AG04450 (cell line): ENCODE results near the gene YPEL2. TPM values are rescaled to one million over a fixed set of nuclear protein-coding genes. Genes with fewer than 3 reads are reported as not detected.

Experiments
- CTCF ChIA-PET: fragments of 300-600, 350-600 bp; formaldehyde crosslinking; extraction: SDS; loops from one replicate; lab custom pipeline; 2022; ENCODE audit warnings: antibody characterized with exemption, inconsistent platforms; lab: Charles Lee
- POLR2A ChIA-PET: fragments of 350-600 bp; formaldehyde crosslinking; extraction: SDS; loops from one replicate; lab custom pipeline; 2021; ENCODE audit warnings: antibody characterized with exemption, inconsistent platforms; lab: Yijun Ruan, JAX
- DNase-seq: peaks from one replicate; pipeline ENCODE4 v3.0.0-alpha.2; 2011; ENCODE audit warnings: low read depth, low spot score
- H3K27ac ChIP-seq: one replicate; pipeline ENCODE4 v1.5.1; 2012; ENCODE audit warnings: low read depth, low read length, control low read depth
- H3K27me3 ChIP-seq: one replicate; pipeline ENCODE4 v1.6.0; 2012; ENCODE audit warnings: low read length; ENCODE audit not compliant: control insufficient read depth, insufficient read depth
- H3K4me3 ChIP-seq: 2 replicates; pipeline ENCODE4 v1.5.1; 2011; ENCODE audit warnings: mild to moderate bottlenecking, low read depth, low read length, control low read depth
- H3K9me3 ChIP-seq: 2 replicates; pipeline ENCODE4 v1.5.1; 2012; ENCODE audit warnings: low read length; ENCODE audit not compliant: control insufficient read depth, insufficient read depth
- polyA plus RNA-seq: library from polyadenylated mRNA; depleted of rRNA; stranded (reverse); fragments of >200 nt; gene quantifications from 2 replicates; pipeline ENCODE4 v1.2.3, GENCODE V29; 2011
- TF ChIP-seq, protein P1 (sequence below): IDR thresholded peaks from 2 replicates; pipeline ENCODE4 v1.5.1; 2011; ENCODE audit warnings: low read depth, low read length, control low read depth, inconsistent platforms

Gene YPEL2
- polyA plus RNA-seq, 1 experiment, result 7.7 TPM

DNA sequence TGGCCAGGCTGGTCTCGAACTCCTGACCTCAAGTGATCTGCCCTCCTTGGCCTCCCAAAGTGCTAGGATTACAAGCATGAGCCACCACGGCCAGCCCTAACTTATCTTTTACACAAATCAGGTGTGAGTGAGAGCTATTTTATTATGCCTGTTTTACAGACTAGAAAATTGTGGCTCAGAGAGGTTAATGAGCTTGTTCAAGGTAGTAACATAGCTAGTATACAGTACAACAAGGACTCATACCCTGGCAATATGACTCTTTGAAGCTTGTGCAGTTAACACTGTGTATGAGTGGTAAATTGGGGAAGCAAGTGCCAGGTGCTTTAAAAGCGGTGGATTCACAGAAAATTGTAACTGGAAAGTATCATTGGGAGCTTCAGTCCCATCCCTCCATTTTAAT is 49.0 kb downstream of the YPEL2 start:
- TF ChIP-seq, protein P1, sequence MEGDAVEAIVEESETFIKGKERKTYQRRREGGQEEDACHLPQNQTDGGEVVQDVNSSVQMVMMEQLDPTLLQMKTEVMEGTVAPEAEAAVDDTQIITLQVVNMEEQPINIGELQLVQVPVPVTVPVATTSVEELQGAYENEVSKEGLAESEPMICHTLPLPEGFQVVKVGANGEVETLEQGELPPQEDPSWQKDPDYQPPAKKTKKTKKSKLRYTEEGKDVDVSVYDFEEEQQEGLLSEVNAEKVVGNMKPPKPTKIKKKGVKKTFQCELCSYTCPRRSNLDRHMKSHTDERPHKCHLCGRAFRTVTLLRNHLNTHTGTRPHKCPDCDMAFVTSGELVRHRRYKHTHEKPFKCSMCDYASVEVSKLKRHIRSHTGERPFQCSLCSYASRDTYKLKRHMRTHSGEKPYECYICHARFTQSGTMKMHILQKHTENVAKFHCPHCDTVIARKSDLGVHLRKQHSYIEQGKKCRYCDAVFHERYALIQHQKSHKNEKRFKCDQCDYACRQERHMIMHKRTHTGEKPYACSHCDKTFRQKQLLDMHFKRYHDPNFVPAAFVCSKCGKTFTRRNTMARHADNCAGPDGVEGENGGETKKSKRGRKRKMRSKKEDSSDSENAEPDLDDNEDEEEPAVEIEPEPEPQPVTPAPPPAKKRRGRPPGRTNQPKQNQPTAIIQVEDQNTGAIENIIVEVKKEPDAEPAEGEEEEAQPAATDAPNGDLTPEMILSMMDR, result no peak
- H3K4me3 ChIP-seq, result no peak overlapping the region
- no peak for DNase-seq
- ChIA-PET CTCF (interaction anchor here (1.3 kb wide), 1 partner anchor 51 kb away, joined by 5 read pairs; no protein-coding TSS in a partner anchor), POLR2A (no interaction called here)
- H3K27ac ChIP-seq, result no peak overlapping the region
- no peaks in the 10 kb centered on the region for H3K27me3 ChIP-seq
- H3K9me3 ChIP-seq, result no peaks in the 10 kb centered on the region

DNA sequence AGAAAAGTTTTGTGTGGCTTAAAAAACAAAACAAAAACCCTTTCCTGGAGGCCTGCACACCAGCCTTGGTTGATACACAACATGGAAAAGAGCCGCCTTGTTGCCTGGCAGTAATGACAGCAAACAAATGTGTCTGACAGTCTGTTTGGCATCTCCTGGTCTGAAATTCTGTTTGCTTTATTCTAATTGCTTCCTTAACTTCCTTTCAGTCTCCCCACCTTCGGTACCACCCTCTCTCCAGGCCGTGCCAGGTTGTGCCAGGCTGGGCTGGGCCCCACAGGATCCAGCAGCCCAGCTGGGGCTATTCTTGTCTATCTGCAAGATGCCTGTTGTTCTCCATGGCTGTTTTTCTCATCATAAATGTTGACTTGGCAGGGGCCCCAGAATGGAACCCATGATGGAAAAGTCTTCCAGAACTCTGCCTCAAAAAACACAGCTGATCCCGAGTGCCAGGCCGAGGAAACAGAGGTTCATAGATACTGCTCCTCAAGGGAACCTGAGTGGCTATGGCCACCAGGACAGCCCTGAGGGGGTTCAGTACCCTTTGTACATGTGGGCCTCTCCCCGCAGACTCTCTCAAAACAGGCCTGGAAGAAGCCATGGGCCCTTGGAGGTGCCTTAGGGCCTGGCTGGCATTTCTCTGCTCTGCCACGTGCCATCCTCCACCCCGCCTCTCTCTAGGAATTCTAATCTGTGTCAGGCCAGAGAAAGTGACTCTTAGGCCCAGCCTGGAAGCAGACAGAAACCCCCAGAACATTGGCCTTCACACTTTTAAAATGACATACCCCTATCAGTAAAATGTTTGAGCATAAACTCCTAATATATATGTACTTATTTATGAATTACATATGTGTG is 50.5 kb downstream of the YPEL2 start:
- POLR2A ChIA-PET, result no interaction called here
- Histone ChIP-seq H3K9me3 (no peaks in the 10 kb centered on the region), H3K27me3 (no peaks in the 10 kb centered on the region), H3K27ac (peak overlapping the region; percentile 21), H3K4me3 (no peak overlapping the region)
- DNase-seq, result no peak
- CTCF ChIA-PET, result no interaction called here
- TF ChIP-seq, protein P1, result no peak

DNA sequence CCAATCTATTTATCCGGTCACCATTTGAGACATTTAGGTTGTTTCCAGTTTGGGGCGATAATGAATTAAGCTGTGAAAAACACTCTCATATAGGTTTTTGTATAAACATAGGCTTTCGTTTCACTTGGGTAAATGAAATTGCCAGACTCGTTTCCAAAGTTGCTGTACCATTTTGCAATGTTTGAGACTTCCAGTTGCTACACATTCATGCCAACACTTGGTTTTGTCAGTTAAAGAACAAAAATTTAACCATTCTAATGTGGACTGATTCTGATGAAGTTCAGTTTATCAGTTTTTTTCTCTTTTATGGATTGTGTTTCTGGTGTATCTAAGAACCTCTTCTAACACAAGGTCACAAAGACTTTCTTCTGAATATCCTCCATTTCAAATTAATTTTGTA is 52.4 kb downstream of the YPEL2 start:
- no peak for DNase-seq
- Histone ChIP-seq H3K27ac (no peak overlapping the region), H3K4me3 (no peak overlapping the region), H3K9me3 (no peaks in the 10 kb centered on the region), H3K27me3 (no peaks in the 10 kb centered on the region)
- CTCF ChIA-PET, result interaction anchor here (2.7 kb wide), 1 partner anchor 54 kb away, joined by 7 read pairs; no protein-coding TSS in a partner anchor
- POLR2A ChIA-PET, result no interaction called here
- TF ChIP-seq, protein P1, result no peak

DNA sequence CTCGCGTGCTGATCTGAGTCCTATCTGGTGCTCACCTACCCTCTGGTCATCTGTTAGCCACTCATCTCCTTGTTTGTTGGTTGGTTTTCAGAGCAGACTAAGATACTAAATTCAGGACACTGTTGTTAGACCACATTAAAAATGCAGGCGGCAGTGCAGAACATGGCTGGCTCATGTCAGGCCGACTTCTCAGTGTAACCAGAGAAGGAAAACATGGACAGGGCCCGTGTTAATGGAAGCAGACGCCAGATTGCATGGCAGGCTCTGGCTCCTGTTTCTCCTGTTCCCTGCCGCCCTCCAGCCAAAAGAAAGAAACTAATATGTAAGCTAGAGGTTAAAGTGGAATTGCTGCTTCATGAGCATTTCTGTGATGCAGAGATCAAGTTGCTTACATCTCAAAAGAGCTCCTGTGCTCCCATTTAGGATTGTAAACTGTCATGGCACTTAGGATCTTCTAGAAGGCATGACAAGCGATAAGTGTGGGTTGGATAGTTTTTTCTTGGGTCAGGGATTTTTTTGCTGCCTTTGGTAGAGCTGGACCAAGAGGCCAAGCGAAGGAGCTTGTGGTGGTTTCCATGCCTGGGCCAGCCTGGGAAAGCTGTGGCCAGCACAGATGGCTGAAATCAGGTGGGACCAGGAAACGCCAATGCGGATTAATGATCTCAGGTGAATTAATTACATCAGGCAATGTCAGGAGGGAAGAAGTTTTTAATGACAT is 56.1 kb downstream of the YPEL2 start:
- Histone ChIP-seq H3K27me3 (no peaks in the 10 kb centered on the region), H3K27ac (no peak overlapping the region), H3K9me3 (no peaks in the 10 kb centered on the region), H3K4me3 (no peak overlapping the region)
- POLR2A ChIA-PET, result interaction anchor here (0.6 kb wide), 1 partner anchor 10 kb away, joined by 3 read pairs; no protein-coding TSS in a partner anchor
- TF ChIP-seq, protein P1, result no peak
- DNase-seq, result no peak
- CTCF ChIA-PET, result interaction anchor here (2.2 kb wide), 1 partner anchor 58 kb away, joined by 5 read pairs; no protein-coding TSS in a partner anchor
